Measurements from ENCODE around the gene RPL29.
A peak's percentile ranks its signal among the peaks of the same experiment; 100 is the strongest.

The RPL29 gene

GRCh38 chr3:51987568-51987967 is 8.1 kb downstream of the RPL29 start:
- no peak for DNase-seq (ENCODE audit: low read depth)
- TF ChIP-seq, protein P1, sequence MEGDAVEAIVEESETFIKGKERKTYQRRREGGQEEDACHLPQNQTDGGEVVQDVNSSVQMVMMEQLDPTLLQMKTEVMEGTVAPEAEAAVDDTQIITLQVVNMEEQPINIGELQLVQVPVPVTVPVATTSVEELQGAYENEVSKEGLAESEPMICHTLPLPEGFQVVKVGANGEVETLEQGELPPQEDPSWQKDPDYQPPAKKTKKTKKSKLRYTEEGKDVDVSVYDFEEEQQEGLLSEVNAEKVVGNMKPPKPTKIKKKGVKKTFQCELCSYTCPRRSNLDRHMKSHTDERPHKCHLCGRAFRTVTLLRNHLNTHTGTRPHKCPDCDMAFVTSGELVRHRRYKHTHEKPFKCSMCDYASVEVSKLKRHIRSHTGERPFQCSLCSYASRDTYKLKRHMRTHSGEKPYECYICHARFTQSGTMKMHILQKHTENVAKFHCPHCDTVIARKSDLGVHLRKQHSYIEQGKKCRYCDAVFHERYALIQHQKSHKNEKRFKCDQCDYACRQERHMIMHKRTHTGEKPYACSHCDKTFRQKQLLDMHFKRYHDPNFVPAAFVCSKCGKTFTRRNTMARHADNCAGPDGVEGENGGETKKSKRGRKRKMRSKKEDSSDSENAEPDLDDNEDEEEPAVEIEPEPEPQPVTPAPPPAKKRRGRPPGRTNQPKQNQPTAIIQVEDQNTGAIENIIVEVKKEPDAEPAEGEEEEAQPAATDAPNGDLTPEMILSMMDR (conservative IDR thresholded peaks at IDR 0.05; ENCODE audit: low read length), result no peak
- H3K4me3 ChIP-seq (ENCODE audit: low read length), result no peak overlapping the region

GRCh38 chr3:51986010-51986947 is 9.4 kb downstream of the RPL29 start:
- no peak overlapping the region for H3K4me3 ChIP-seq (ENCODE audit: low read length)
- TF ChIP-seq, protein P1 (conservative IDR thresholded peaks at IDR 0.05; ENCODE audit: low read length), result no peak
- DNase-seq (ENCODE audit: low read depth), result no peak

- DNase-seq (ENCODE audit: low read depth), result no peak
- TF ChIP-seq, protein P1 (conservative IDR thresholded peaks at IDR 0.05; ENCODE audit: low read length), result no peak
These were observed 10.6 kb downstream of the RPL29 start for GRCh38 chr3:51985063-51985462.

GRCh38 chr3:51984269-51984647 is 11.4 kb downstream of the RPL29 start:
- H3K4me3 ChIP-seq (ENCODE audit: low read length), result peak overlapping the region; percentile 72; the same call in 1 of the 2 replicates
- no peak for DNase-seq (ENCODE audit: low read depth)
- TF ChIP-seq, protein P1 (conservative IDR thresholded peaks at IDR 0.05; ENCODE audit: low read length), result no peak

More at GRCh38 chr3:51985063-51985462, 10.6 kb downstream of the RPL29 start:
- no peak overlapping the region for H3K4me3 ChIP-seq (ENCODE audit: low read length)

- no peak for DNase-seq (ENCODE audit: low read depth)
- H3K4me3 ChIP-seq (ENCODE audit: low read length), result peak overlapping the region; percentile 72
- TF ChIP-seq, protein P1 (conservative IDR thresholded peaks at IDR 0.05; ENCODE audit: low read length), result no peak
These were observed 12.0 kb downstream of the RPL29 start for GRCh38 chr3:51983578-51984268.

DNA sequence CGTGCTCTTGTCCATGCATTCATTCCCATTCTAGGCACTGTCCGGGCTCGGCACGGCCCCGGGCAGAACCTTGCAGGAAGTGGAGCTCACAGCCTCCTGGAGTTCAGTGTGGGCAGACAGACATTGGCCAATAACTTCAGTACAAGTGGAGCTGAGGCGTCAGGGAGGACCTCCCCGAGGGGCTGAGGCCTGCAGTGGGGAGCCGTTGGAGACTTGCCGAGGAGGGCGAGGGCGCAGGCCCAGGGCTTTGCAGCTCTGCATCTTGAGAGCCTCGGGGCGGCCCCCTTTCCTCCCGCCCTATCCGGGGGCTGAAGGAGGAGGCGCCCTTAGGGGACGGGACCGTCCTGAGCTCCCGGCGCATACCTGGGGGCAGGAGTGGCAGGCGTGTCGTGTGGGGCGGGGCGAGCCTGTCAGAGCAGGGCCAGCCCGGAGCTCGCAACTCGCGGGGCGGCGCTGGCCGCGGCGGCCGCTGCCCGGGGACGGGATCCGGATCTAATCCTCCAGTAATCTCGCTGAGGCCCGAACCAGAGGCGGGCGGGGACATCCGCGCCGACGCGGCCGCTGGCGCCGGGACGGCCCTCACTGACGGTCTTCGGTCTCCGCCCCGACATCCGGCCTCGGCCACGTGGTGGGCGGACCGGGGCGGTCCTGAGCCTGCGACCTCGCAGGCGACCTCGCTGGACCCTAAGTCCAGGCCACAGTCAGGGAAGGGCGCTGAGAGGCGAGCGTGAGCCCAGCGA is 12.7 kb downstream of the RPL29 start, which contains the start of gene ACY1:
Gene ACY1 (plus strand): TSS at position 698 of the 740 bp plus-strand sequence. CDS start 530 bp downstream, outside the sequence.
- DNase-seq (ENCODE audit: low read depth), result peak; percentile 84
- TF ChIP-seq, protein P1 (conservative IDR thresholded peaks at IDR 0.05; ENCODE audit: low read length), result no peak

More for the DNA sequence above, 12.7 kb downstream of the RPL29 start, which contains the start of gene ACY1:
- H3K4me3 ChIP-seq (ENCODE audit: low read length), result peak within 1 kb of the TSS; percentile 72

Measured in AG10803 (cell line).